HUES6 (cell line): ENCODE data around the gene C2CD2.

Source experiments
- H3K27ac ChIP-seq: 2 replicates; pipeline ENCODE4 v1.7.0; 2013; ENCODE audit warnings: low read depth, mild to moderate bottlenecking, low read length, inconsistent platforms
- H3K27me3 ChIP-seq: 2 replicates; pipeline ENCODE4 v1.6.1; 2013; ENCODE audit warnings: low read length; ENCODE audit not compliant: control insufficient read depth, insufficient read depth
- H3K36me3 ChIP-seq: 2 replicates; pipeline ENCODE4 v1.6.1; 2013; ENCODE audit warnings: low read length; ENCODE audit not compliant: control insufficient read depth, insufficient read depth
- H3K4me1 ChIP-seq: 2 replicates; pipeline ENCODE4 v1.6.1; 2013; ENCODE audit warnings: low read length; ENCODE audit not compliant: control insufficient read depth, insufficient read depth
- H3K4me3 ChIP-seq: 2 replicates; pipeline ENCODE4 v1.5.1; 2013; ENCODE audit warnings: low read depth, low read length
- H3K9ac ChIP-seq: one replicate; pipeline ENCODE4 v1.6.1; 2013; ENCODE audit warnings: mild to moderate bottlenecking, low read length
- H3K9me3 ChIP-seq: 2 replicates; pipeline ENCODE4 v1.6.1; 2013; ENCODE audit warnings: low read depth, low read length; ENCODE audit not compliant: control insufficient read depth, insufficient read depth

C2CD2 gene

DNA sequence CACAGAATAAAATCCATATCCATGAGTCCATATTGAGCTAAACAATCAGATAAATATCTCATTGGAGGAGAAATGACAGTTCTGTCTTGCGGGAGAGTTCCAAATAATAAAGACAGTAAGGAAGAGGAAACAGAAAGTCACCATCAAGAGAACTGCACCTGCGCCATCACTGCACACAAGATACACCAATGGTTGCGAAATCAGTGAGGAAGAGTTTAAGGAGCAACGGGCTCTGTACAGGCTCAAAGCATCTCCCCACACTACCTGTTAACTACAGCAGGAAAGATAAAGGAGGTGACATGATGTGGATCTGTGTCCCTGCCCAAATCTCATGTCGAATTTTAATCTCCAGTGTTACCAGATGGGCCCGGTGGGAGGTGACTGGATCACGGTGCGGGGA, 7.8 kb downstream of the C2CD2 start:
- no peak overlapping the region for H3K4me3 ChIP-seq
- H3K27me3 ChIP-seq: peaks cover 2% of the 10 kb centered on the region; the same call in 1 of the 2 replicates
- H3K36me3 ChIP-seq: no peaks in the 10 kb centered on the region
- no peaks in the 10 kb centered on the region for H3K9me3 ChIP-seq
- H3K4me1 ChIP-seq: peaks cover 9% of the 10 kb centered on the region
- no peak overlapping the region for H3K9ac ChIP-seq
- no peak overlapping the region for H3K27ac ChIP-seq

- H3K36me3 ChIP-seq: no peaks in the 10 kb centered on the region
- H3K27ac ChIP-seq: no peak overlapping the region
- no peaks in the 10 kb centered on the region for H3K27me3 ChIP-seq
- H3K4me3 ChIP-seq: no peak overlapping the region
- no peak overlapping the region for H3K9ac ChIP-seq
- H3K9me3 ChIP-seq: no peaks in the 10 kb centered on the region
- no peaks in the 10 kb centered on the region for H3K4me1 ChIP-seq
Observed at GRCh38 chr21:41943851-41944250, 10.0 kb downstream of the C2CD2 start.

GRCh38 chr21:41942457-41942856, 11.4 kb downstream of the C2CD2 start:
- Histone ChIP-seq H3K9ac (no peak overlapping the region), H3K36me3 (no peaks in the 10 kb centered on the region)

DNA sequence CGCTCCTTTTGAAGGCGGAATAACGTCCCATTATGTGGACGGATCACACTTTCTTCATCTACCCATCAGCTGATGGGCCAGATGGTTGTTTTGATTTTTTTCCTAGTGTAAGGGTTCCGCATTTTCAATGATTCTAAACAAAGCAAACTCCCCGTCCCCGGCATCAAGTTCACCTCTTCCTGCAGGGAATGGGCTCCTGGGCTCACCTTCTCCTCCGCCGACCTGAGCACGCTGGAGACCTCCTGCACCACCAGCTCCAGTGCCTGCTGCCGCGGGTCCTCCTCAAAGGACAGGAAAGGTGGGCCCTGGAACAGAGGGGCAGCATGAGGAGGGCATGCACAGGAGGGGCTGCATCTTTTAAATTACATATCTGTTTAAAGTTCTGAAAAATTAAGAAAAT, 11.9 kb downstream of the C2CD2 start:
- H3K27me3 ChIP-seq: no peaks in the 10 kb centered on the region
- H3K27ac ChIP-seq: no peak overlapping the region
- H3K9ac ChIP-seq: no peak overlapping the region
- H3K4me3 ChIP-seq: no peak overlapping the region
- H3K4me1 ChIP-seq: no peaks in the 10 kb centered on the region
- H3K36me3 ChIP-seq: no peaks in the 10 kb centered on the region
- no peaks in the 10 kb centered on the region for H3K9me3 ChIP-seq

More at GRCh38 chr21:41942457-41942856, 11.4 kb downstream of the C2CD2 start:
- Histone ChIP-seq H3K4me3 (no peak overlapping the region), H3K27me3 (no peaks in the 10 kb centered on the region), H3K9me3 (no peaks in the 10 kb centered on the region), H3K4me1 (no peaks in the 10 kb centered on the region), H3K27ac (no peak overlapping the region)

DNA sequence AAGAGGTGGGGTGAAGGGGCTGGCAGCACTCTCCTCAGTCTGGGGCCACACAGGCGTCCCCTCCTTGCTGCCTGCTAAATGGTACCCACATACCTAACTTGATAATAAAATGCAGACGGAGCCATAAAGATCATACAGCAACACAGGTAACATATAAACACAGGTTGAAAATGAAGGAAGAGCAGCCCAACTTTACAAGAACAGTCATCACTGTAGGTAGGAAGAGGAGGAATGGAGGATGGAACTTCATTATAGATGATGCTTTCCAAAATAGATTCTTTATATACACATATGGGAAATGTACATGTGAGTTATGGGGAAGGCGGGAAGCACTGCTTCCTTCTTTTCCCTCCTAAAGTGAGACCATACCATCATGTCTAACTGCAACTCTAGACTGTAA, 13.4 kb downstream of the C2CD2 start:
- H3K9me3 ChIP-seq: no peaks in the 10 kb centered on the region
- H3K4me3 ChIP-seq: no peak overlapping the region
- no peaks in the 10 kb centered on the region for H3K4me1 ChIP-seq
- no peak overlapping the region for H3K27ac ChIP-seq
- no peak overlapping the region for H3K9ac ChIP-seq
- no peaks in the 10 kb centered on the region for H3K27me3 ChIP-seq
- H3K36me3 ChIP-seq: no peaks in the 10 kb centered on the region

- no peak overlapping the region for H3K27ac ChIP-seq
- no peaks in the 10 kb centered on the region for H3K9me3 ChIP-seq
- H3K36me3 ChIP-seq: no peaks in the 10 kb centered on the region
- no peaks in the 10 kb centered on the region for H3K27me3 ChIP-seq
- no peaks in the 10 kb centered on the region for H3K4me1 ChIP-seq
- no peak overlapping the region for H3K4me3 ChIP-seq
- no peak overlapping the region for H3K9ac ChIP-seq
Observed at GRCh38 chr21:41939391-41939790, 14.4 kb downstream of the C2CD2 start.

GRCh38 chr21:41933313-41934079, 20.3 kb downstream of the C2CD2 start:
- Histone ChIP-seq H3K4me1 (peaks cover 18% of the 10 kb centered on the region), H3K27ac (no peak overlapping the region), H3K9ac (no peak overlapping the region)

DNA sequence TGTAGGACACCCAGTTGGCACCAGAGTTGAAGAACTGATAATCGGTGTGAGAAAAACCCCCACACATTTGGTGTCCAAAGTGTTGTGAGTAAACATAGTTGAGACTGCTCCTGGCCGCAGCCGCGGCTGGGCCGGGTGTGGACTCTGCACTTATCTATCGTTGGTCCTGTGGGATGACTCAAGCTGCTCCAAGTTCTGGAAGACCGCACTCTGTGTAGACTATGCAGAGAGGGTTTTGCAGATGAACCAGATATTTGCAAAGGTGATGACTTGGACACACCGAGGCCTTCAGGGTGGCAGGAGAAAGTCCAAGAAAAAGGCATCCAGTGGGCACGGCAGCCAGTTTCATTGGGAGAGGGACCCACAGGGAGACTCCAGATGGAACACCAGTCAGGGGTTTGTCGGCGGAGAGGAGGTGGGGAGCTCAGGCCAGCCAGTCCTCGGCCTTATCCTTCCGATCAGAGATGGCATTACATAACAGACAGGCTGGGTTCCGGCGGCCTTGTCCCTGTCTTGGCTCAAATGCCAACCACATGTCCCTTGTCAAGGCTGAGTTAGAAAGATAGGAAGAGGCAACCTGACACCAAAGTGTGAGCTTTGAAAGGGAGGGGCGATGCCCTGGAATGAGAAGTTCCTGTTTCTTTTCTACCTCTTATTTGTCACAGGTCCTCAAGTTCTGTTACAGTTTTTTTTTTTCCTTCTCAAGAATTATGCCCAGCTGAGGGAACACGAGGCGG, 21.1 kb downstream of the C2CD2 start:
- Histone ChIP-seq H3K4me3 (no peak overlapping the region), H3K27me3 (no peaks in the 10 kb centered on the region), H3K36me3 (no peaks in the 10 kb centered on the region), H3K9me3 (no peaks in the 10 kb centered on the region), H3K9ac (no peak overlapping the region), H3K4me1 (peaks cover 18% of the 10 kb centered on the region), H3K27ac (no peak overlapping the region)

More at GRCh38 chr21:41933313-41934079, 20.3 kb downstream of the C2CD2 start:
- H3K9me3 ChIP-seq: no peaks in the 10 kb centered on the region
- H3K4me3 ChIP-seq: no peak overlapping the region
- H3K27me3 ChIP-seq: no peaks in the 10 kb centered on the region
- H3K36me3 ChIP-seq: no peaks in the 10 kb centered on the region

DNA sequence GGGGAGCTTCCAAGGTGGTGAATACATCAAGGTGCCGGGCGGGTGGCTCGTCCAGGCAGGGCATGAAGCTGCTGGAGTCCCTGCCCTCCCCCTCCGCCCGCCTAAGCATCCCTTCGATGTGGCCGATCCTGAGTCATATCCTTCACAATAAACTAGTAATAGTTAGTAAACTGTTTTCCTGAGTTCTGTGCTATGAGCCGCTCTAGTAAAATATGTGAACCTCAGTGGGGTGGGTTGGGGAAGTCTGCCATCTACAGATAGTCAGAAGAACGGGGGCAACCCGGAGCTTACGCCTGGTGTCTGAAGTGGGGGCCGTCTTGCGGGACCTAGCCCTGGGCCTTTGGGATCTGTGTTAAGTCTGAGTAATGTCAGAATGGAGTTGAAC, 21.6 kb downstream of the C2CD2 start:
- Histone ChIP-seq H3K9ac (no peak overlapping the region), H3K27ac (no peak overlapping the region), H3K27me3 (no peaks in the 10 kb centered on the region), H3K4me3 (no peak overlapping the region), H3K36me3 (no peaks in the 10 kb centered on the region), H3K9me3 (no peaks in the 10 kb centered on the region), H3K4me1 (peaks cover 18% of the 10 kb centered on the region)

- no peak overlapping the region for H3K4me3 ChIP-seq
- no peak overlapping the region for H3K9ac ChIP-seq
- no peaks in the 10 kb centered on the region for H3K9me3 ChIP-seq
- peaks cover 27% of the 10 kb centered on the region for H3K4me1 ChIP-seq
- no peaks in the 10 kb centered on the region for H3K36me3 ChIP-seq
- no peak overlapping the region for H3K27ac ChIP-seq
- H3K27me3 ChIP-seq: no peaks in the 10 kb centered on the region
Observed at GRCh38 chr21:41931041-41931451, 22.8 kb downstream of the C2CD2 start.

- H3K36me3 ChIP-seq: no peaks in the 10 kb centered on the region
- no peaks in the 10 kb centered on the region for H3K9me3 ChIP-seq
- no peaks in the 10 kb centered on the region for H3K27me3 ChIP-seq
- H3K9ac ChIP-seq: no peak overlapping the region
- H3K4me1 ChIP-seq: peaks cover 32% of the 10 kb centered on the region
- H3K27ac ChIP-seq: no peak overlapping the region
- H3K4me3 ChIP-seq: no peak overlapping the region
Observed at GRCh38 chr21:41929248-41929647, 24.6 kb downstream of the C2CD2 start.
